NCI-H187 (cell line): Measurements from ENCODE around the gene CLDN15.
"Not testable (repeated sequence)": the region's sequence is repeated elsewhere in the genome, so short reads cannot be mapped to it uniquely, and the experiment has no call there.

ENCODE experiments used
- DNase-seq, 2 experiments: peaks; one replicate each; lab custom pipeline; 2025; lab: John Stamatoyannopoulos, UW

CLDN15 gene

GRCh38 chr7:101199522-101199921 is 38.1 kb downstream of the CLDN15 start:
- DNase-seq, result not testable (repeated sequence)

- DNase-seq, result no peak
Observed at GRCh38 chr7:101198476-101198875, 39.1 kb downstream of the CLDN15 start.

- no peak for DNase-seq
Observed at GRCh38 chr7:101197991-101198390, 39.6 kb downstream of the CLDN15 start.

GRCh38 chr7:101195884-101196283 is 41.7 kb downstream of the CLDN15 start:
- no peak for DNase-seq

GRCh38 chr7:101189109-101189508 is 48.5 kb downstream of the CLDN15 start:
- DNase-seq, result no peak

GRCh38 chr7:101186844-101187428 is 50.7 kb downstream of the CLDN15 start:
- DNase-seq, result no peak

GRCh38 chr7:101186194-101186593 is 51.4 kb downstream of the CLDN15 start:
- DNase-seq, result no peak

- DNase-seq, result no peak
Observed at GRCh38 chr7:101185258-101185839, 52.3 kb downstream of the CLDN15 start.
